C4-2B (cell line): Measurements from ENCODE around the gene SFT2D3.

Experiments
- H3K27ac ChIP-seq: fragments of 450-650 bp; 2 replicates; pipeline ENCODE4 v1.5.1; 2017
- CTCF ChIP-seq: fragments of 450-650 bp; conservative IDR thresholded peaks from 2 replicates; pipeline ENCODE4 v1.5.1; 2017; ENCODE audit warnings: mild to moderate bottlenecking
- ZFX ChIP-seq: fragments of 450-650 bp; IDR thresholded peaks from 2 replicates; pipeline ENCODE4 v1.6.1; 2017

Gene SFT2D3

GRCh38 chr2:127688405-127688804 is 12.9 kb upstream of the SFT2D3 start:
- TF ChIP-seq ZFX (no peak), CTCF (no peak)
- H3K27ac ChIP-seq = no peak overlapping the region

- TF ChIP-seq ZFX (no peak), CTCF (no peak)
- H3K27ac ChIP-seq = no peak overlapping the region
Measured at GRCh38 chr2:127690696-127691095, 10.6 kb upstream of the SFT2D3 start.

- no peak overlapping the region for H3K27ac ChIP-seq
Measured at GRCh38 chr2:127694986-127695385, 6.3 kb upstream of the SFT2D3 start.

GRCh38 chr2:127695491-127696472 is 5.5 kb upstream of the SFT2D3 start:
- H3K27ac ChIP-seq = no peak overlapping the region
- TF ChIP-seq ZFX (no peak), CTCF (no peak)

More at GRCh38 chr2:127694986-127695385, 6.3 kb upstream of the SFT2D3 start:
- no peak for TF ChIP-seq CTCF
- no peak for TF ChIP-seq ZFX

GRCh38 chr2:127697482-127698180 is 3.7 kb upstream of the SFT2D3 start:
- no peak overlapping the region for H3K27ac ChIP-seq
- TF ChIP-seq CTCF (no peak), ZFX (no peak)

- H3K27ac ChIP-seq = no peak overlapping the region; the same call in 1 of the 2 replicates
- TF ChIP-seq CTCF = no peak
- TF ChIP-seq ZFX = no peak
Measured at GRCh38 chr2:127698553-127699355, 2.5 kb upstream of the SFT2D3 start.
